ENCODE measurements around the gene CLEC4A.
"Not testable (repeated sequence)": the region's sequence is repeated elsewhere in the genome, so short reads cannot be mapped to it uniquely, and the experiment has no call there.

CLEC4A gene

GRCh38 chr12:8123124-8123912 is at the start of gene CLEC4A:
Gene CLEC4A (plus strand): TSS chr12:8123617. CDS start chr12:8123879, 262 bp downstream.
- no peak for DNase-seq (ENCODE audit: low read depth)

DNA sequence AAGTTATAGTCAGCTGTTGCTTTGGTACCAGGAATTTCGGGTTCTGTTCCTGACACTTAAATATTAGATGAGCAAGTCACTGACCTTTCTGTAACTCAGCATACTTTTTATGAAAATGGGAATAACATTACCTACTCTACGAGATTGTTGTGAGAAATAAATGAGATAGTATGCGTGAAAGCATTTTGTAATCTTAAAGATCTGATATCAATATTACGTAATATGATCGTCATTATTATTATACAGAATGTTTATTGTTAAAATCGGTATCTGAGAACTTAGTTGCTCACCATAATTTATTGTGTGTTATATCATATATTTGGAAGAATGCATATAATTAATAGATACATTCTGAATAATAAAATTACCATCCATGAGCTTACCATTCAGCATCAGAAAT is 47.5 kb upstream of the CLEC4A start:
- no peak for DNase-seq (ENCODE audit: low read depth)

GRCh38 chr12:8076366-8076765 is 47.1 kb upstream of the CLEC4A start:
- DNase-seq (ENCODE audit: low read depth): no peak

DNA sequence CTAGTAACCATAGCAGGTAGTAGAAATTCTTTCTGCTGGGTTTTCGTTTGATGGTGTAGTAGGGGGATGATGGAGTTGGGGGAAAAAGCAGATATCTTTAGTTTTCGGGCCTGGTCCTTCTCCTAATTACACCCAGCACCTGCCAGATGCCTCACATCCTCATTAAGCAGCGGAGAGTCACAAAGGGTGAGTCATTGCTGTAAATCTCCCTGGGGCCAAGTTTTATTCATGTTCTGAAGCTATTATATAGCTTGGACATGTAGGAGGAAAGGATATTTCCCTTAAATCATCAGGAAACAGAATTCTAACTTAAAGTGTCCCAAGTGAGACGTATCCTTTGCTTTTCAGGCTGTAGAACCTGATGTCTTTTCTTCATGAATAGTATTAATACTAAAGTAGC is 46.2 kb upstream of the CLEC4A start:
- peak; percentile 15 for DNase-seq (ENCODE audit: low read depth)

DNA sequence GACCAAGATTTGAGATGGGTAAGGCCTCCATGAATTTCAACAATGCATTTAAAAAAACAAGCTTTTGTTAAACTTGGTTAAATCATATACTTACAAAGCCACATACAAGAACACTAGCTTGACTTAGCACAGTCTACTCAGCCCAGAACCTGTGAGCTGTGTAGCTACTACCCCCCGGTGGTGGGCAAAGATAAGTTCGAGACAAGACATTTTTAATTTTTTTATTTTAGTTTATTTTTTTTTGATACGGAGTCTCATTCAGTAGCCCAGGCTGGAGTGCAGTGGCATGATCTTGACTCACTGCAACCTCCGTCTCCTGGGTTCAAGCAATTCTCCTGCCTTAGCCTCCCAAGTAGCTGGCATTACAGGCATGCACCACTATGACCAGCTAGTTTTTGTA is 45.0 kb upstream of the CLEC4A start:
- DNase-seq (ENCODE audit: low read depth): peak; percentile 76

DNA sequence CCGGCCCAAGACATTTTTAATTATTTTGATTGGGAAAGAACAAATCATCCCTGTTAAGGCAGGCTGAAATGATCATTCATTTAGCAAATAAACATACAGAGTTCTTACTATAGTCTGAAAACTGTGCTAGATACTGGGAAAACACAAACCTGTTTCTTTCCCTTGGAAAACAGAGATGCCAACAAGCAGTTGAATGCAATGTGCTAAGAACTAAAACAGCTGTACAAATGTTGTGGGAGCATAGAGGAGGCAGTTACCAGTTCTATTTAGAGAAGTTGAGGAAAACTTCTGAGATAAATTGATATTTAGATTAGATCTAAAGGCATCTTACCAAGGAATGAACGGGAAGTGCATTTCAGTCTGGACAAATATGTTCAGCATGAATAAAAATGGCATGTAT is 44.5 kb upstream of the CLEC4A start:
- DNase-seq (ENCODE audit: low read depth): no peak

- DNase-seq (ENCODE audit: low read depth): no peak
Measured at GRCh38 chr12:8080120-8080519, 43.3 kb upstream of the CLEC4A start.

GRCh38 chr12:8081251-8081920 is 42.0 kb upstream of the CLEC4A start:
- DNase-seq (ENCODE audit: low read depth): no peak

DNA sequence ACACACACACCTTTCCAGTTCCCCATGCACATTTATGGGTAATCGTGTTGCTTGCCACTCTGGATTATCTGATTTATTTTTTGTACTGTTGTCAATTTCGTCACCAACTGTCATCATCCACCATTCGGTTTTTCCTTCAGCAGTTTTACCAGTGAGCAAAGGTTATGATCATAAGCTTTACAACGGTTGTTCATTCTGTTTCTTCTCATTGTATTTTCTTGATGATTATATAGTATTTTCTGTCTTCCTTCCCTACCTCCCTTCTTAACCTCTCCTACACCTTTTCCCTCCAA is 40.7 kb upstream of the CLEC4A start:
- no peak for DNase-seq (ENCODE audit: low read depth)

DNA sequence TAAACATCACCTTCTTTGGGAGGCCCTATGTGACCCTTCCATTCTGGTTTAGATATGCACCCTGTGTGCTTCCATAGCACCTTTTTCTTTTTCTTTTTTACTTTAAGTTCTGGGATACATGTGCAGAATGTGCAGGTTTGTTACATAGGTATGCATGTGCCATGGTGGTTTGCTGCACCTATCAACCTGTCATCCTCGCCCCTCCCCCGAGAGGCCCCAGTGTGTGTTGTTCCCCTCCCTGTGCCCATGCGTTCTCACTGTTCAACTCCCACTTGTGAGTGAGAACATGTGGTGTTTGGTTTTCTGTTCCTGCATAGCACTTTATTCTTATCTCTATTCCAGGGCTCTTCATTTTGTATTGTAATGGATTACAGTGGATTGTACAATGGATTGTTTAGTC is 39.1 kb upstream of the CLEC4A start:
- DNase-seq (ENCODE audit: low read depth): not testable (repeated sequence)

DNA sequence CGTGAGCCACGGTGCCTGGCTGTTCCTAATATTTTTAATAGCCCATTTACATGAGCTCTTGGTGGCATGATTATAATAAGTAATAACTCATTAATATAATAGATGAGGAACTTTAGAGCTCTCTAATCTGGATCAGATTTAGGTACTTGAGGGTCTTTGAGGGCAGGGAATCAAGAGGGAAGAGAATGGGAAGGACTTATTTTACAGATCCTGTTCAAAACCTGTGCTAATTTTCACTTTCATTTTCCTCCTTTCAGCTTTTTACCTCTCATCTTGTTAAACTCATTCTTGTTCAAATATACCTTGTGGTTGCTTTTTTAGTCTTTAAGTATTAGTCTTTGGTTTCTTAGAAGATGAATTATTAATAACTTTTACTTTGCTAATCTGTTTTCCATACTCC is 35.8 kb upstream of the CLEC4A start:
- no peak for DNase-seq (ENCODE audit: low read depth)

DNA sequence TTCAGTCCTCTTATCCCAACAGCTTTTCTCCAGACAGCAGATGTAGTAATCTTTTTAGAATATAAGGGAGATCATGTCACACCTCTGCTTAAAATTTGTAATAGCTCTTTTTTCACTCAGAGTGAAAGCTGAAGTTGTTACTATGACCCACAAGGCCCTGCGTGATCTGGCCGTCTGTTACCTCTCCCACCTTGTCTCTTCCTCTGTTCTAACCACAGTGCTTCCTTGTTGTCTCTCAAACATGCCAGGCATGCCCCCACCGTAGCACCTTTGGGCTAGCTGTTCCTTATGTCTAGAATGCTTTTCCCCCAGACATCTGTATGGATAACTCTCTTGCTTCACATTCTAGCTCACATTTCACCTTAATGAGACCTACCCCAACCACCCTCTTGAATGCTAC is 34.8 kb upstream of the CLEC4A start:
- no peak for DNase-seq (ENCODE audit: low read depth)

DNA sequence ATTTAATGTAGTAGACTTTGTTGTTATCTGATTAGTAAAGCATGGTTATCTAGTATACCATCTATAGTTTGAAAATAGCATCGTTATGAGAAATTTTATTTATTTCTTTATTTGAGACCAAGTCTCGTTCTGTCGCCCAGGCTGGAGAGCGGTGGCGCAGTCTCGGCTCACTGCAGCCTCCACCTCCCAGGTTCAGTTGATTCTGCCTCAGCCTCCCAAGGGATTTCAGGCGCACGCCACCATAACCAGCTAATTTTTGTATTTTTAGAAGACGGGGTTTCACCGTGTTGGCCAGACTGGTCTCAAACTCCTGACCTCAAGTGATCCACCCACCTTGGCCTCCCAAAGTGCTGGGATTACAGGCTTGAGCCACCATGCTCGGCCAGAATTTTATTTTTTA is 34.1 kb upstream of the CLEC4A start:
- not testable (repeated sequence) for DNase-seq (ENCODE audit: low read depth)

DNA sequence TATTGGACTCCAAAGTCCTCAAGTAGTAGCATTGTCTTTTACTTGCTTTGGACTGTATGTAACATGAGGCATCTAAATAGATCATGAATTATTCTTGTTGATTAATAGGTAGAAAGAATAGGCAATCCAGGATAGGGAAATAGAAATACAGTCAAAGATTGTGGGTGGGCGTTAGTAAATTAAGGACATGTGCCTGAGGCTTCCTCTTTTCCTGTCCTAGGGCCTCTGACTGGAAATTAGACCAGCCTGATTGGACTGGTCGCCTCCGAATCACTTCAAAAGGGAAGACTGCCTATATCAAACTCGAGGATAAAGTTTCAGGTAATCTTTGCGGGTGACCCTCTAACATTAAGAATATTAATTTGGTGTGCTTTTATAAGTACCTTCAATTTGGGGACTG is 33.7 kb upstream of the CLEC4A start:
- DNase-seq (ENCODE audit: low read depth): no peak

- no peak for DNase-seq (ENCODE audit: low read depth)
Measured at GRCh38 chr12:8093291-8093690, 30.1 kb upstream of the CLEC4A start.

DNA sequence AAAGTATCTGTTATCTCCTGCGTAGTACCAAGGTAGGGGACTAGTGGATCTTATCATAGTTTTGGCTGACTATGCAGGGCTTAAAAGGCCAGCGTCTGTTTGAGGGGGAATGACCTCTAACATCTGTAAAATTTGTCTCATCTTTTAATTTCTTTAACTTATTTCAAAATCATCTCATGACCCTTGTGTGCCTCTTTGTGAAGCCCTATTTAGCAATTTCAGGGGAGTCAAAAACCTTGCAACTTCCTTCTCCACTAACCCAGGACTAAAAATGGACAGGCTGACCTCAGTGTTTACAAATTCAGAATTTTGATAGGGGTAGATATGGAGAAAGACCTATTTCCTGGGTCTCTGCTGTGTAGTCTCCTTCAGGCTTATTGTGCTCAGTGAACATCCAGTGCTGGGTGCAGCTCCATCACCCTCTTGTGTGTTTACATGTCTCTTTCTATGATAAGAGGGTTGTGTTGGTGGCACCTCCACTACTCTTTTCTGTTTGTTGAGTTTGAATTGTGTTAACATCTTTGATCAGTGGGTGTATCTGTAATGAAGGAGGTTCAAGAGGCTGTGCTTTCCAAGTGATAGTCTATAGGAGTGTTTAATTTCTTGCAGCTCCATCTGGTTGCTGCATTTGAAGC is 27.0 kb upstream of the CLEC4A start:
- DNase-seq (ENCODE audit: low read depth): no peak

DNA sequence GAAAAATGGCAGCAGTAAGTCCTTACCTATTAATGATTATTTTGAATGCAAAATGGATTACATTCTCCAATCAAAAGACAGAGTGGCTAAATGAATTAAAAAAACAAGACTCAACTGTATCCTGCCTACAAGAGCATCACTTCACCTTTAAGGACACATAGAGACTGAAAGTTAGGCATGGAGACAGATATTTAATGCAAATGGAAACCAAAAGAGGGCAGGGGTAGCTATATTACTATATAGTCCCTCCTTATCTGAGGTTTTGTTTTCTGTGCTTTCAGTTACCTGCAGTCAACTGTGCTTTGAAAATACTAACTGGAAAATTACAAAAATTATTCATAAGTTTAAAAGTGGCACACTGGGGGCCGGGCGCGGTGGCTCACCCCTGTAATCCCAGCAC is 24.2 kb upstream of the CLEC4A start:
- DNase-seq (ENCODE audit: low read depth): no peak

DNA sequence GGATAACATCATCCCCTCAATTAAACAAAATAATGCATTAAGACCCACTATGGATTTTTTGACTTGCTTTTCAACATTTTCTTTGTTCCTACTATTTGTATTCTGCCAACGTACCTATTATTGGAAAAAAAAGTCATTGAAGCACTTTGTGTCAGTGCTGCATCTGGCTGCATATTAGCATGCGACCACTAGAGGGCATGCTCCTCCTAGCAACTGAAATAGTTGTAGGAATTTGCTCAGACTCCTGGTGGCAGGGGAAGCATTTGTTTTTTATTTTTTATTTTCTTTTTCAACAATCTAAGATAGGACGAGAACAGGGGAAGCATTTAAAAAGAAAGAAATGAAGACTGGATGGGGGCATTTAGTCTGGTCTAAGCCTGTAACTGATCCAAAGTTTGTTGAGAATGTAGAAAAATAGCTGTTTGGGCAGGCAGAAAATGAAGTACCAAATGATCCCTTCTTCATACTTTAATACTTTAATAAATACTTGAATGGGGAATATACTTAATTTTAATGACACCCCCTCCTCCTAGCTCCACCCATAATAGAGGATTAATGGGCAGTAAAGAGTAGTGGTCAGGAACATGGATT is 14.5 kb upstream of the CLEC4A start:
- DNase-seq (ENCODE audit: low read depth): peak; percentile 71

GRCh38 chr12:8113117-8113516 is 10.3 kb upstream of the CLEC4A start:
- DNase-seq (ENCODE audit: low read depth): not testable (repeated sequence)

DNA sequence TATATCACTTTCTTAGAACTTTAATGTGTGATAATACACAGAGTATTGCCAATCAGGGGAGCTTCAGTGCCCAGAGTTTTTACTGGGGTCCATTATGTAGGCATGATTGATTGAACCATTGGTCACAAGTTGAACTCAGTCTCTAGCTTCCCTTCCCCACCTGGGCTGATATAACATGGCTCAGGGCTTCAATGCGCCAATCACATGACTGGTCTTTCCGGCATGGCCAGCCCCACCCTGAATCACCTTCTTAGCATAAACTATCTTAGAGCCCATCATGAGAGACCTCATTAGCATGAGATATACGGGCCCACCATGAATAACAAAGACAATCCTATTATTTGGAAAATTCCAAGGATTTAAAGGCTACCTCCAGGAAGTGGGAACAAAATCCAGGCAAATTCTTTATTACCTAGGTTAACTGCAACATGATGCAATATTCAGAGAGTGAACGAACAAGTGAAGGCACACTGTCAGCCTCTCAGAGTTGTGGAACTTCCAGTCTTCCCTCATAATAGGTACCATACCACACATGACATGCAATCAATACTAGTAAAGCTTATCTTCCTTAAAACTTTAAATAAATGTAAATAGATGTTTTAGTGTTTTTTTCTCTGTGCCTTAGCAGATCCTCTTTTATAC is 3.2 kb upstream of the CLEC4A start:
- no peak for DNase-seq (ENCODE audit: low read depth)

GRCh38 chr12:8127138-8127537 is 3.7 kb downstream of the CLEC4A start:
- no peak for DNase-seq (ENCODE audit: low read depth)

DNA sequence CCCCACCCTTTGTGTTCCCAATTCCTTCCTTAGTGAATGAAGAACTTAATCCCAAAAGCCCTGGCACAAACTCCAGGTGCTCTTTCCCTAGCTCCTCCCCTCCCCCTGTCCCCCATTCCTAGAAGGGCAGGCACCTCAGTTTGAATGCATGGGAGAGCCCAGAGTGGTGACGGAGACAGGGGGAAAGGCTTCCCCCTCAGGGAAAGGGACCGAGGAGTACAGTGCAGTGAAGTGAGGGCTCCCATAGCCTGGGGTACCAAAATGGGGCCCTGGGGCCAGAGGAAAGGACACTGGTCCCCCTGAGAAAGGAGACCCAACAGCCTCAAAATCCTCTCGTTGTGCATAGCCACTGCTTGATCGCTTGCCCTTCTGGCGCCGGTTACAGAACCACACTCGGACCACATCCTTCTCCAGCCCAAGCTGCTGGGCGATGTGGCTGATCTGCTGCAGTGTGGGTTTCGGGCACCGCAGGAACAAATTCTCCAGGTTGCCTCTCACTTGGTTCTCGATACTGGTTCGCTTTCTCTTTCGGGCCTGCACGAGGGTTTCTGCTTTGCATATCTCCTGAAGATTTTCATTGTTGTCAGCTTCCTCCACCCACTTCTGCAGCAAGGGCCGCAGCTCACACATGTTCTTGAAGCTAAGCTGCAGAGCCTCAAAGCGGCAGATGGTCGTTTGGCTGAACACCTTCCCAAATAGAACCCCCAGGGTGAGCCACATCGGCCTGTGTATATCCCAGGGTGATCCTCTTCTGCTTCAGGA is 10.4 kb downstream of the CLEC4A start:
- not testable (repeated sequence) for DNase-seq (ENCODE audit: low read depth)

Data from fibroblast of gingiva (primary cell).